H1 (cell line): ENCODE results near the gene HPCAL4. TPM values are rescaled to one million over a fixed set of nuclear protein-coding genes. Genes with fewer than 3 reads are reported as not detected.
A peak's percentile ranks its signal among the peaks of the same experiment; 100 is the strongest.

Experiments
- ATF2 ChIP-seq: IDR thresholded peaks from 2 replicates; pipeline ENCODE4 v1.6.1; 2012; ENCODE audit warnings: low read length, inconsistent platforms
- ATF3 ChIP-seq: IDR thresholded peaks from 2 replicates; pipeline ENCODE4 v1.6.1; 2011; ENCODE audit warnings: low read depth, mild to moderate bottlenecking, low read length; ENCODE audit not compliant: insufficient read depth
- BACH1 ChIP-seq: IDR thresholded peaks from 2 replicates; pipeline ENCODE4 v1.6.1; 2012; ENCODE audit warnings: low read length, improper control_type of control experiment
- CBX5 ChIP-seq: fragments of 300-800, 300-1000 bp; sonication (generic); IDR thresholded peaks from 2 replicates; pipeline ENCODE4 v1.7.1; 2016; ENCODE audit warnings: antibody characterized with exemption, low read length, low read depth
- CEBPB ChIP-seq: IDR thresholded peaks from 2 replicates; pipeline ENCODE4 v1.6.1; 2012; ENCODE audit warnings: low read depth, low read length
- CHD1 ChIP-seq: IDR thresholded peaks from 2 replicates; pipeline ENCODE4 v1.6.1; 2012; ENCODE audit warnings: low read depth, low read length, improper control_type of control experiment
- E2F6 ChIP-seq: IDR thresholded peaks from 2 replicates; pipeline ENCODE4 v1.6.1; 2012; ENCODE audit warnings: inconsistent platforms
- EP300 ChIP-seq, 2 experiments: IDR thresholded peaks; 1 replicate in 1 of 2; 2 replicates in 1 of 2; pipeline ENCODE4 v1.6.1; 2011 to 2012; ENCODE audit warnings: low read depth in 2 of 2, low read length in 2 of 2, mild to moderate bottlenecking in 2 of 2, borderline replicate concordance in 1 of 2, inconsistent platforms in 1 of 2, moderate library complexity in 1 of 2
- FOSL1 ChIP-seq: IDR thresholded peaks from 2 replicates; pipeline ENCODE4 v1.6.1; 2011; ENCODE audit warnings: mild to moderate bottlenecking, low read depth, low read length, moderate library complexity; ENCODE audit not compliant: insufficient read depth
- HDAC2 ChIP-seq, 2 experiments: fragments of 300-600 bp in 1 of 2; sonication (generic) in 1 of 2; IDR thresholded peaks; 2 replicates each; pipeline ENCODE4 v1.6.1; 2011 to 2012; ENCODE audit warnings: low read depth in 2 of 2, low read length in 2 of 2, mild to moderate bottlenecking in 2 of 2, moderate library complexity in 2 of 2, borderline replicate concordance in 1 of 2, inconsistent platforms in 1 of 2
- JUN ChIP-seq: IDR thresholded peaks from 2 replicates; pipeline ENCODE4 v1.6.1; 2011; ENCODE audit warnings: low read depth, mild to moderate bottlenecking, improper control_type of control experiment, low read length
- KDM4A ChIP-seq: IDR thresholded peaks from one replicate; pipeline ENCODE4 v1.7.1; 2012; ENCODE audit warnings: low read depth, mild to moderate bottlenecking, moderate library complexity, low read length, inconsistent platforms; ENCODE audit not compliant: severe bottlenecking
- KDM5A ChIP-seq: fragments of 200-600 bp; IDR thresholded peaks from 2 replicates; pipeline ENCODE4 v1.7.1; 2012; ENCODE audit warnings: mild to moderate bottlenecking, low read length, inconsistent platforms, mixed read lengths
- MAX ChIP-seq: IDR thresholded peaks from 2 replicates; pipeline ENCODE4 v1.6.1; 2012; ENCODE audit warnings: inconsistent platforms
- NANOG ChIP-seq: IDR thresholded peaks from 2 replicates; pipeline ENCODE4 v1.6.1; 2011; ENCODE audit warnings: low read length, low read depth, mild to moderate bottlenecking, inconsistent platforms; ENCODE audit not compliant: insufficient read depth, poor library complexity, severe bottlenecking
- RXRA ChIP-seq: IDR thresholded peaks from 2 replicates; pipeline ENCODE4 v1.6.1; 2011; ENCODE audit warnings: low read depth, mild to moderate bottlenecking, low read length, moderate library complexity; ENCODE audit not compliant: insufficient read depth
- SIRT6 ChIP-seq: IDR thresholded peaks from one replicate; pipeline ENCODE4 v1.7.1; 2012; ENCODE audit warnings: low read length, inconsistent platforms
- SP2 ChIP-seq: IDR thresholded peaks from 2 replicates; pipeline ENCODE4 v1.6.1; 2012; ENCODE audit warnings: mild to moderate bottlenecking, low read length, inconsistent platforms
- TAF7 ChIP-seq: optimal IDR thresholded peaks from 2 replicates; pipeline ENCODE3; 2011; ENCODE audit warnings: low read depth, mild to moderate bottlenecking, inconsistent platforms, low read length, moderate library complexity, borderline replicate concordance
- TCF12 ChIP-seq: IDR thresholded peaks from 2 replicates; pipeline ENCODE4 v1.6.1; 2011; ENCODE audit warnings: low read depth, mild to moderate bottlenecking, low read length
- polyA plus RNA-seq, 7 experiments: library from polyadenylated mRNA; depleted of rRNA in 3 of 7; stranded (reverse) in 5 of 7; unstranded in 2 of 7; fragments of >200 nt in 5 of 7; fragments of 200-250 nt in 2 of 7; gene quantifications; 1 replicate in 5 of 7; 2 replicates in 1 of 7; 4 replicates in 1 of 7; pipeline versions ENCODE4 v1.2.1 to v1.2.3, GENCODE V29; 2011 to 2013; ENCODE audit warnings: missing spikeins in 2 of 7, mixed read lengths in 2 of 7
- total RNA-seq: library from RNA; stranded (reverse); fragmentation: NEBNext Ultra II Directional; extraction: Animal tissue kit (Norgen Biotek cat#: 25700); gene quantifications from 2 replicates; pipeline ENCODE4 v1.2.1, GENCODE V29; 2021

Gene HPCAL4
- total and polyA plus RNA-seq, 2 of the 8 experiments (the other 6 are each of a cell fraction or from before 2014, with no cell fraction given) = 0.54 to 0.74 TPM

- no peak for TF ChIP-seq SIRT6
- TF ChIP-seq FOSL1 = no peak
- no peak for TF ChIP-seq CHD1
- TF ChIP-seq RXRA = no peak
- no peak for TF ChIP-seq ATF3
- TF ChIP-seq HDAC2 (IDR thresholded peaks at IDR 0.05; ENCODE audit: borderline replicate concordance in 1 of 2, low read depth in 2 of 2, low read length in 2 of 2) = 0 out of 4 replicates have a peak, but pooled peaks of 1 of the 2 experiments have one; percentile 12
- no peak for TF ChIP-seq KDM5A
- no peak for TF ChIP-seq ATF2
- no peak for TF ChIP-seq NANOG
- TF ChIP-seq E2F6 = no peak; the same call in 1 of the 2 replicates
- peak; percentile 92 for TF ChIP-seq KDM4A
- no peak for TF ChIP-seq CEBPB
- no peak for TF ChIP-seq TAF7
- no peak for TF ChIP-seq CBX5
- no peak for TF ChIP-seq SP2
- TF ChIP-seq MAX = 0 out of 2 replicates have a peak, but pooled peaks have one; percentile 12
- no peak for TF ChIP-seq TCF12
- TF ChIP-seq BACH1 = peak; percentile 33; the same call in 1 of the 2 replicates
- TF ChIP-seq EP300 (IDR thresholded peaks at IDR 0.05; ENCODE audit: borderline replicate concordance in 1 of 2, low read depth in 2 of 2, low read length in 2 of 2) = no peak
- no peak for TF ChIP-seq JUN
Observed at GRCh38 chr1:39639305-39640130, 51.7 kb downstream of the HPCAL4 start, which contains the start of gene HEYL (continued).
